ENCODE data around the gene SMIM29.

Gene SMIM29

DNA sequence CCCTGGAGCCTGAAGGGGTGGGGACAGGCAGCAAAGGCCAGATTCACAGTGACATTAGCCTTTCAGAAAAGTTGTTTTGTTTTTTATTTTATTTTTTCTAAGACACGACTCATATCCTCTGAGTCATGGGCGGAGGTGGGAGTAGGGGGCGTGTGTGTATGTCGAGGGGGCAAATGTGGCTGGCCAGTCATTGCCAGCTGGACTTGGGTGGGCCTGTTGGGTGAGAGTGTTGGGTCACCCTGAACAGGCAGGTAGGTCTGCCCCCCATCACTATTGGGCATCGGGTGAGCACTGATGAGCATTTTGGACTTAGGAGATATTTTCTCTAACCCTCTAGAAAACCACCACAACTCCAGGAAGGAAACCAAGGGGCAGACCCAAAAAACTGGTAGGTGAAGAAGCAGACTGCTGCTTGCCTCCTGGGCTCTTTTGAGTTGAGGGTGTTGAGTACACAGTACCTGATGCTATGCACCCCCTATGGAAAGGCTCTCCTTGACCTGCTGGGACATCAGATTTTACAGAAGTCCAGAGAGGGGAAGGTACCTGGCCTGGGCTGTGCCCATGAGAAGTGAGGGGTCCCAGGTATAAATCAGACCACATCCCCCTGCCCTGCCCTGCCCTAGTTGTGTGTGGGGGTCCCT is 5.6 kb downstream of the SMIM29 start:
- Histone ChIP-seq H2BK120ac (ENCODE audit: insufficient read depth, low read length, poor library complexity) (no peak overlapping the region), H3K9ac (ENCODE audit: low read length) (no peak overlapping the region), H3K4me3 (ENCODE audit: low read depth, low read length) (no peak overlapping the region)

DNA sequence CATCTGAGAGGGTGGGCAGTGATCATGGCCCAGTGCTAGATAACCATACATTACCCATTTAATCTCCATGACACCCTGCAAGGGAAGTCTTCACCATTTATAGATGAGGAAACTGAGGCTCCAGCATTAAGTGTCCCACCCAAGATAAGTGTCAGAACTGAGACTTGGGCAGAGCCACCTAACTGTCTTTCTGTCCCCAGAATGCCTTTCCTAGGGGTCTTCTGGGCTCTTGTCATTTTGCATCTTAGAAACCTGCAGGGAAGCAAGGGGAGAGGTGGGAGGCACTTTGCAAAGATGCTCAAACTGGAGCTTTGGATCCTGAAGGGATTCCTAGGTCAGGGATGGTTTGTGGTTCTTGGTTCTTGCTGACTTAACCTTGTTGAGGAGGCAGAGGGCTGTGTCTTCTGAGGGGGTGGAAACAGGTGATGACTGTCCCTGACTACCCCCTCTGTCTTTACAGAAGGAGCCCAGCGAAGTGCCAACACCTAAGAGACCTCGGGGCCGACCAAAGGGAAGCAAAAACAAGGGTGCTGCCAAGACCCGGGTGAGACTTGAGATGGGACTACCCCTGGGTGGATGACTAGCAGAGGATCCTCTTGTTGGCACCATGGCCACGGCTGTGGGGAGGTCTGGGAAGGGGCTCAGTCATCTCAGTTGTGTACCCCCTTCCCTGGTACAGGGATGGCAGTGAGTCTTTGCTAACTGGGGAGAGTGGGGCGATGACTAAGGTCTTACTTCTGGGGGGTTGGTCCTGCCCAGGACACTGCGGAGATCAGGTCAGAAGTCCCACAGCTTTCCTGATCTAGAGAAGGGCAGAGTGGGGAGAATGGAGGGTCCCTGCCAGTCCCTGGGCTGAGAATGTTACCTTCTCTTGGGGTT is 6.3 kb downstream of the SMIM29 start:
- Histone ChIP-seq H3K27me3 (ENCODE audit: insufficient read depth, low read length) (no peaks in the 10 kb centered on the region), H2BK120ac (ENCODE audit: insufficient read depth, low read length, poor library complexity) (no peak overlapping the region), H3K4ac (ENCODE audit: low read depth, low read length) (no peak overlapping the region), H3K36me3 (ENCODE audit: control insufficient read depth in 1 of 2, insufficient read depth in 2 of 2, low read length in 2 of 2) (peaks cover 45 to 52% of the 10 kb centered on the region in 2 experiments), H3K23ac (ENCODE audit: low read length) (no peak overlapping the region), H2BK5ac (ENCODE audit: low read depth, low read length, poor library complexity) (no peak overlapping the region), H3K14ac (ENCODE audit: low read length) (no peak overlapping the region), H4K91ac (ENCODE audit: low read depth, low read length) (no peak overlapping the region), H3K9me3 (ENCODE audit: insufficient read depth, low read depth, low read length) (no peaks in the 10 kb centered on the region), H3K4me2 (ENCODE audit: low read length) (no peak overlapping the region), H3K4me3 (ENCODE audit: low read depth, low read length) (no peak overlapping the region), H3K4me1 (ENCODE audit: control insufficient read depth in 1 of 2, insufficient read depth in 2 of 2, low read length in 2 of 2) (peaks cover 15 to 32% of the 10 kb centered on the region in 2 experiments), H4K8ac (ENCODE audit: low read depth, low read length) (no peak overlapping the region), H3K79me1 (ENCODE audit: low read length) (peaks cover 15% of the 10 kb centered on the region), H3K18ac (ENCODE audit: low read length) (no peak overlapping the region), H2AFZ (ENCODE audit: insufficient read depth, low read length, poor library complexity) (no peak overlapping the region), H2AK5ac (ENCODE audit: low read length) (no peak overlapping the region), H3K9ac (ENCODE audit: low read length) (no peak overlapping the region), H2BK12ac (ENCODE audit: low read length) (no peak overlapping the region), H3K79me2 (ENCODE audit: control insufficient read depth, insufficient read depth, low read length, poor library complexity) (peaks cover 12% of the 10 kb centered on the region), H4K12ac (ENCODE audit: low read depth, low read length) (no peak overlapping the region), H3K27ac (ENCODE audit: low read depth, low read length) (no peak overlapping the region)
- no peak for DNase-seq
- no CpG with 5 or more reads among the region's 7 CpGs for WGBS (ENCODE audit: extremely low coverage, insufficient coverage, insufficient read length)

More for the DNA sequence above, 5.6 kb downstream of the SMIM29 start:
- Histone ChIP-seq H3K14ac (ENCODE audit: low read length) (no peak overlapping the region), H3K79me1 (ENCODE audit: low read length) (peaks cover 9% of the 10 kb centered on the region), H3K79me2 (ENCODE audit: control insufficient read depth, insufficient read depth, low read length, poor library complexity) (peaks cover 6% of the 10 kb centered on the region), H2AFZ (ENCODE audit: insufficient read depth, low read length, poor library complexity) (no peak overlapping the region), H3K4ac (ENCODE audit: low read depth, low read length) (no peak overlapping the region), H3K4me2 (ENCODE audit: low read length) (no peak overlapping the region), H2AK5ac (ENCODE audit: low read length) (no peak overlapping the region), H3K18ac (ENCODE audit: low read length) (no peak overlapping the region), H3K9me3 (ENCODE audit: insufficient read depth, low read depth, low read length) (no peaks in the 10 kb centered on the region), H3K27me3 (ENCODE audit: insufficient read depth, low read length) (no peaks in the 10 kb centered on the region), H4K8ac (ENCODE audit: low read depth, low read length) (no peak overlapping the region), H3K23ac (ENCODE audit: low read length) (no peak overlapping the region), H3K4me1 (ENCODE audit: control insufficient read depth in 1 of 2, insufficient read depth in 2 of 2, low read length in 2 of 2) (peaks cover 15 to 34% of the 10 kb centered on the region in 2 experiments), H4K12ac (ENCODE audit: low read depth, low read length) (no peak overlapping the region), H3K36me3 (ENCODE audit: control insufficient read depth in 1 of 2, insufficient read depth in 2 of 2, low read length in 2 of 2) (peaks cover 45 to 52% of the 10 kb centered on the region in 2 experiments), H4K91ac (ENCODE audit: low read depth, low read length) (no peak overlapping the region), H2BK5ac (ENCODE audit: low read depth, low read length, poor library complexity) (no peak overlapping the region), H2BK12ac (ENCODE audit: low read length) (no peak overlapping the region), H3K27ac (ENCODE audit: low read depth, low read length) (no peak overlapping the region)
- DNase-seq: no peak
- no CpG with 5 or more reads among the region's 5 CpGs for WGBS (ENCODE audit: extremely low coverage, insufficient coverage, insufficient read length)

GRCh38 chr6:34241351-34242215 is 7.2 kb downstream of the SMIM29 start:
- no peak for DNase-seq
- H4K8ac ChIP-seq (ENCODE audit: low read depth, low read length): no peak overlapping the region
- no CpG with 5 or more reads among the region's 13 CpGs for WGBS (ENCODE audit: extremely low coverage, insufficient coverage, insufficient read length)
- H3K23ac ChIP-seq (ENCODE audit: low read length): no peak overlapping the region
- H3K9ac ChIP-seq (ENCODE audit: low read length): peak overlapping the region; percentile 67
- peaks cover 15 to 32% of the 10 kb centered on the region in 2 experiments for H3K4me1 ChIP-seq (ENCODE audit: control insufficient read depth in 1 of 2, insufficient read depth in 2 of 2, low read length in 2 of 2)
- H3K79me1 ChIP-seq (ENCODE audit: low read length): peaks cover 18% of the 10 kb centered on the region
- H3K14ac ChIP-seq (ENCODE audit: low read length): no peak overlapping the region
- no peak overlapping the region for H2BK120ac ChIP-seq (ENCODE audit: insufficient read depth, low read length, poor library complexity)
- no peak overlapping the region for H4K91ac ChIP-seq (ENCODE audit: low read depth, low read length)
- H2BK12ac ChIP-seq (ENCODE audit: low read length): no peak overlapping the region
- H3K27ac ChIP-seq (ENCODE audit: low read depth, low read length): no peak overlapping the region
- no peak overlapping the region for H3K4me3 ChIP-seq (ENCODE audit: low read depth, low read length)
- peaks cover 45 to 52% of the 10 kb centered on the region in 2 experiments for H3K36me3 ChIP-seq (ENCODE audit: control insufficient read depth in 1 of 2, insufficient read depth in 2 of 2, low read length in 2 of 2)
- H3K9me3 ChIP-seq (ENCODE audit: insufficient read depth, low read depth, low read length): no peaks in the 10 kb centered on the region
- no peaks in the 10 kb centered on the region for H3K27me3 ChIP-seq (ENCODE audit: insufficient read depth, low read length)
- no peak overlapping the region for H3K4ac ChIP-seq (ENCODE audit: low read depth, low read length)
- no peak overlapping the region for H3K4me2 ChIP-seq (ENCODE audit: low read length)
- H2AK5ac ChIP-seq (ENCODE audit: low read length): no peak overlapping the region
- H2BK5ac ChIP-seq (ENCODE audit: low read depth, low read length, poor library complexity): no peak overlapping the region
- peaks cover 15% of the 10 kb centered on the region for H3K79me2 ChIP-seq (ENCODE audit: control insufficient read depth, insufficient read depth, low read length, poor library complexity)
- H2AFZ ChIP-seq (ENCODE audit: insufficient read depth, low read length, poor library complexity): no peak overlapping the region
- no peak overlapping the region for H3K18ac ChIP-seq (ENCODE audit: low read length)
- H4K12ac ChIP-seq (ENCODE audit: low read depth, low read length): no peak overlapping the region
